A549 treated with GW870086 at 1 μM for 4 hours (cell line): Measurements from ENCODE around the gene CFAP91. TPM values are rescaled to one million over a fixed set of nuclear protein-coding genes. Genes with fewer than 3 reads are reported as not detected.

Source experiments
- total RNA-seq: library from RNA; stranded (reverse); fragments of 200-300 nt; extraction: Qiagen RNA extraction; gene quantifications from 5 replicates; pipeline ENCODE4 v1.2.3, GENCODE V29; 2022; ENCODE audit warnings: low read depth

Gene CFAP91
- 0.11 to 0.43 TPM (median 0.31 TPM) in 4 of 5 replicates, not detected in the other for total RNA-seq

DNA sequence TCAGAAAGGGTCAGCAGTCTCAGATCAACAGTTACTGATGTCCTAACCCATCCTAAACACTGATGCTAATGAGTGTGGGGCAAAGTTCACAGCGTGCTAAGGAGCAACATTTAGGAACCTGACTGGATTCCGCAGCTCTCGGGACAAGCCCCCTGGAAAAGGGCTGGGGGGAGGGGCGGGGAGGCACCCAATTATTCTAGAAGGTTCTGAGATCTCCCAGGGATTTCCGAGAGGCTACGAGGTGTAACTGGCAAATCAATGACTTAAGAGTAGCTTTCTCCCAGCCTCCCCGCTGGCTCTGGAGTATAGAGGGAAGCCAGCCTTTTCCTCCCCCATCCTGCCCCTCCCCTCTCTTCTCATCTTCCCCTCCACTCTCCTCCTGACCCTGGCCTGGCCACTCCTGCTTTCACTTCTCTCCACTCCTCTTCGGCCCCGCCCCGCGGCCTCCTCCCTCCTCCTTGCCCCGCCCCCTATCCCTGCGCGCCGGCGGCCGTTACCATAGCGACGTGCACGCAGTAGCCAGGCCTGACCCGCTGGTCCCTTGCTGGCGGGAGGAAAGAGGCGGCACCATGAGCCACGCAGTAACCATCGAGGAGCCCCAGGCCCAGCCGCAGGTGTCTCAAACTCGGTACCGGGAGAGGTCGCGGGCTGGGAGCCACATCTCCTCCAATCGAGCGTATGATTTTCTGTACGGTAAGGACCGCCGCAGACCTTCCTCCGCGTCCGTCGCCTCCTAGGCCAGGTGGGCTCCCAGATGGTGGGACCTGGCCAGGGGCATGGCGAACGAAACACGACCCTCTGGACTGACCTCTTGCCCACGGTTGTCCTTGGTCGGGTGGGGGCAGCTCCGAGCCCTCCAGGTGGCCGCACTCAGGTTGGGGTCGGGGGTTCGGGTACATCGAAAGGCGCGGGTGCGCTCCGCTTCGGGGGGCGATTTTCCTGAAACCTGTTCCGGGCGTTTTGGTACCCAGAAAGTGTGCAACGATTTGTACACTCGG lies at the start of gene CFAP91:
Gene CFAP91 (plus strand): TSS at position 493 of the 998 bp plus-strand sequence. CDS start 77 bp downstream, at position 570.

DNA sequence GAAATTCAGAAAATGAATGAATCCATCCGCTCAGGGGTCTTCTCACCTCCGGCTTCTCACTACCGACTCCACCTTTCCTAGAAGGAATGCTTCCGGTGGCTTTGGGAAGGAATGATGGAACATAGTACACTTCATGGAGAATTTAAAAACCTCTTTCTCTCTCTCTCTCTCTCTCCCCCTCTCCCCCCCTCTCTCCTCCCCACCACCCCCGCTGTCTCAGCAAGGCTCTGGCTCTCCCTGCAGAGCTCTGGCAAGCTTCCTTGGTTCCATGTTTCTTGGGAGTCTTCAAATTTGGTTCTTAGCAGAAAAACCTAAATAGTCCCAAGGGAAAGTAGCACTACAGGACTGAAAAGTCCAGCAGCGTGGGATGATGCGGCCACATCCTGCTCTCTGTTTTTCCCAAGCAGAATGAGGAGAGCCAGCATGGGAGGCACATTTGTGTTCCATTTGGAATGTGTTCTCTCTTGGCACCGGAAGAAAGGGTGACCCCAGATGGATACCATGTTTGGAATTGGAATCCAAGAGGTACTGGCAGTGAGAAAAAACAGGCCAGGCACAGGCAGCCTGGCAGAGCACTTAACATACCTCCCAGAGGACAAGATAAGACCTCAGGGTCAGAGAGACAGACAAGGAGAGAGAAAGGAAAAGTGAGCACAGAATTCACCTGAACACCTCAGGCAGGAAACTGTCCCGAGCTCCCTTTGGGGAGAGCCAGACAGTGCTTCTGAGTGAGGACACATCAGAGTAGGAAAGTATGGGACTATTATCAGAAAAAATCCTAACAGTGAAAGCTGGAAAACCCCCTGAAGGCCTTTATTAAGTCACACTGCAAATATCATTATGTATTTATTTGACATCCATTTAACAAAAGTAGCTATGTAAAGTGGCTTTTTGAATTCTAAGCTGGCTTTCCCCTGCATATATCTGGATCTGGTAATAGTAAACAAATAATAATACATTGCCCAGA lies 42.1 kb upstream of the CFAP91 start, which contains the start of gene POPDC2:
Gene POPDC2 (minus strand): TSS at position 116 of the 967 bp plus-strand sequence. CDS start 166 bp downstream, outside the sequence.

DNA sequence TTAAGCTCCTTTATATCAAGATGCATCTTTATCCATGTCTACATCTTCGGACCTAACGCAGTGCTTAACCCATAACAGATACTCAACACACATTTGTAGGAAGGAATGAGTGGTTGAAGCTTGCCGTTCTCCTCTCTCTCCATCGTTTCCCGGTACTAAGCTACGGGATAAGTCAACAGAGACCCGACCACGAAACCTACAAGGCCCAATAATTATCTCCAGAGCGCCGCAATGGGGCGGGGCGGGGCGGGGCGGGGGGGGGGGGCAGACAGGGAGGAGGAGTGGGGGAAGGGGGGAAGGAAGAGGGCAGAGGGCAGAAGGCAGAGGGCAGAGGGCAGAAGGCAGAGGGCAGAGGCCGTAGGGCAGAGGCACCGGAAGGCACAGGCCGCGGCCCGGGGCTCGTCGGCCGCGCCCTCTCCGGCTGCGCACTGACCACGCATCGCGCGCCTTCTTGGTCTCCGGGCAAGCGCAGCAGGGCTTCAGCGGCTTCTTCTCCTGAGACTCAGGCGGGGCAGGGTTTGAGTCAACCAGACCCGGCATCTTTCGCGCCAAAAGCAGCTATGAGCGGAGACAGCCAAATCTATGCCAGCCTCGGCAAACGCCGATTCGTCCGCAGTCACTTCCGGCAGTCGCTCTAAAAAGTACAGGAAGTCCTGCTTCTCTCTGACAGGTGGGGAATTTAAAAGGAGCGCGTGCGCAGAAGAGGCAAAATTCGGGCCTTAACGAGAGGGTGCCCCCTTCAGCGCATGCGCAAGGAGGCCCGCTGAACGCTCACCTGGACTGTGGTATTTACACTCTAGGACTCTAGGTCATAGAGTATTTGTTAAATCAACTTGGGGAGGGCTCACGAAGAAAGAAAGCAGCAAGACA lies 25.8 kb upstream of the CFAP91 start, which contains the start of gene COX17:
Gene COX17 (minus strand): TSS at position 636 of the 870 bp plus-strand sequence. CDS start 96 bp downstream, at position 540.

Other genes with a start within 250 kb of the CFAP91 start
- 24.4 to 27.4 TPM (median 25.3 TPM) in 5 replicates for gene TMEM39A, start 239.4 kb upstream of the CFAP91 start, total RNA-seq
- 7.9 to 9.3 TPM (median 8.3 TPM) in 5 replicates for gene POGLUT1, start 234.1 kb upstream of the CFAP91 start, total RNA-seq
- gene TIMMDC1, start 204.5 kb upstream of the CFAP91 start, total RNA-seq = 62.7 to 91.1 TPM (median 86.0 TPM) in 5 replicates
- not detected in 5 replicates for gene CD80, start 143.4 kb upstream of the CFAP91 start, total RNA-seq
- gene ADPRH, start 123.5 kb upstream of the CFAP91 start, total RNA-seq = 2.8 to 3.3 TPM (median 3.0 TPM) in 5 replicates
- 0.11 to 0.56 TPM (median 0.44 TPM) in 5 replicates for gene PLA1A, start 105.1 kb upstream of the CFAP91 start, total RNA-seq
- 0.09 to 0.79 TPM (median 0.21 TPM) in 5 replicates for gene POPDC2, start 42.4 kb upstream of the CFAP91 start, total RNA-seq
- 98.6 to 134 TPM (median 107 TPM) in 5 replicates for gene COX17, start 25.6 kb upstream of the CFAP91 start, total RNA-seq
- gene NR1I2, start 79.1 kb downstream of the CFAP91 start, total RNA-seq = not detected in 5 replicates